Stimulated activated CD4-positive, alpha-beta T cell treated with anti-CD3 and anti-CD28 coated beads, Interleukin-15, amount 100 ng/mL, for 48 hours (primary cell): ENCODE data around the gene CLEC3B.
"Not testable (repeated sequence)": the region's sequence is repeated elsewhere in the genome, so short reads cannot be mapped to it uniquely, and the experiment has no call there.

ENCODE experiments used
- DNase-seq, 2 donors: peaks; one replicate each; pipeline ENCODE4 v3.0.0-alpha.2; 2020; ENCODE audit warnings: low read depth in 2 of 2

CLEC3B gene

GRCh38 chr3:45066109-45066801 is 40.2 kb downstream of the CLEC3B start:
- DNase-seq, result no peak

GRCh38 chr3:45067486-45067885 is 41.4 kb downstream of the CLEC3B start:
- DNase-seq, result no peak

- no peak for DNase-seq
Observed at GRCh38 chr3:45067941-45068340, 41.8 kb downstream of the CLEC3B start.

- DNase-seq, result no peak
Observed at GRCh38 chr3:45071075-45071474, 45.0 kb downstream of the CLEC3B start.

GRCh38 chr3:45075821-45076625 is 49.9 kb downstream of the CLEC3B start:
- DNase-seq, result no peak

GRCh38 chr3:45078256-45078655 is 52.2 kb downstream of the CLEC3B start:
- not testable (repeated sequence) for DNase-seq

- no peak for DNase-seq
Observed at GRCh38 chr3:45078910-45079522, 52.9 kb downstream of the CLEC3B start.

- no peak for DNase-seq
Observed at GRCh38 chr3:45079715-45080114, 53.6 kb downstream of the CLEC3B start.

GRCh38 chr3:45080824-45081223 is 54.7 kb downstream of the CLEC3B start:
- no peak for DNase-seq

GRCh38 chr3:45081506-45082141 is 55.5 kb downstream of the CLEC3B start:
- DNase-seq, result no peak

GRCh38 chr3:45082142-45082538 is 56.0 kb downstream of the CLEC3B start:
- DNase-seq, result no peak

- DNase-seq, result no peak
Observed at GRCh38 chr3:45083023-45083422, 56.9 kb downstream of the CLEC3B start.

GRCh38 chr3:45084361-45084760 is 58.3 kb downstream of the CLEC3B start:
- no peak for DNase-seq

- DNase-seq, result no peak
Observed at GRCh38 chr3:45084820-45085816, 59.0 kb downstream of the CLEC3B start.
